Gastrocnemius medialis (tissue), 4 donors: ENCODE data around the gene ABCC10.
"Not testable (repeated sequence)": the region's sequence is repeated elsewhere in the genome, so short reads cannot be mapped to it uniquely, and the experiment has no call there.

Source experiments
- CTCF ChIP-seq, 5 experiments: fragments of 450-650 bp in 3 of 5; fragments of 200-600 bp in 2 of 5; sonication (generic) in 2 of 5; IDR thresholded peaks in 4 of 5; conservative IDR thresholded peaks in 1 of 5; 1 replicate in 4 of 5; 2 replicates in 1 of 5; pipeline ENCODE4 v1.5.1; 2016 to 2019; ENCODE audit warnings: antibody characterized with exemption in 5 of 5, mild to moderate bottlenecking in 3 of 5, moderate library complexity in 3 of 5
- POLR2A ChIP-seq, 2 donors: fragments of 450-650 bp; IDR thresholded peaks; one replicate each; pipeline ENCODE4 v1.6.1; 2017; ENCODE audit warnings: antibody characterized with exemption in 2 of 2, mild to moderate bottlenecking in 2 of 2, moderate library complexity in 2 of 2

- TF ChIP-seq CTCF (IDR thresholded peaks at IDR 0.05 in 4 of 5, conservative IDR thresholded peaks at IDR 0.05 in 1 of 5); POLR2A (IDR thresholded peaks at IDR 0.05): not testable (repeated sequence)
Measured at GRCh38 chr6:43393133-43393532, 34.2 kb upstream of the ABCC10 start.
